Measurements from ENCODE around the gene TMEM130.
A peak's percentile ranks its signal among the peaks of the same experiment; 100 is the strongest.

Gene TMEM130, protein sequence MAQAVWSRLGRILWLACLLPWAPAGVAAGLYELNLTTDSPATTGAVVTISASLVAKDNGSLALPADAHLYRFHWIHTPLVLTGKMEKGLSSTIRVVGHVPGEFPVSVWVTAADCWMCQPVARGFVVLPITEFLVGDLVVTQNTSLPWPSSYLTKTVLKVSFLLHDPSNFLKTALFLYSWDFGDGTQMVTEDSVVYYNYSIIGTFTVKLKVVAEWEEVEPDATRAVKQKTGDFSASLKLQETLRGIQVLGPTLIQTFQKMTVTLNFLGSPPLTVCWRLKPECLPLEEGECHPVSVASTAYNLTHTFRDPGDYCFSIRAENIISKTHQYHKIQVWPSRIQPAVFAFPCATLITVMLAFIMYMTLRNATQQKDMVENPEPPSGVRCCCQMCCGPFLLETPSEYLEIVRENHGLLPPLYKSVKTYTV

DNA sequence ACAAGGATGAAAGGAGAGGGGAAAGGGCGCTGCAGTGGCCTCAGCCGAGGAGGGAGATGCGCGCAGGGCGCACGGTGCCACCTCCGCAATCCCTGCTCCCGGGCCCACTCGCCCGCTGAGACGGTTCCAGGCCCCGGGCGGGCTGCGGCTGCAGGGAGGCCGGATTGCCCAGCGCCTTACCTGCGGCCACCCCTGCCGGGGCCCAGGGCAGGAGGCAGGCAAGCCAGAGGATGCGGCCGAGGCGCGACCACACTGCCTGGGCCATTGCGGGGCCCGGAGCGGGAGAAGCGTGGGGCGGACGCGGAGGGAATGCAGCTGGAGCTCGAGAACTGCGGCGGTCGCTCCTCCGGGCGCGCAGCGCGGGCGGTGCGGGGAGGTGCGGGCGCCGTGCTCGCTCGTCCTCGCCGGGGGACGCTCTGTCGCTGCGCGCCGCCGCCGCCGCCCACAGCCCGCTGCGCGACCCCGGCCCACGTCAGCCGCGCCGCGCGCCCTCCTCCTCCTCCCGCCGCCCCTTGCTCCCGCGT lies at the start of gene TMEM130:
TMEM130 (minus strand) TSS at position 418 of the 524 bp plus-strand sequence; CDS start at position 265, 153 bp downstream.
- DNase-seq, result peak in 6 of 56 donors; percentile 9 to 60 (median 48)

DNA sequence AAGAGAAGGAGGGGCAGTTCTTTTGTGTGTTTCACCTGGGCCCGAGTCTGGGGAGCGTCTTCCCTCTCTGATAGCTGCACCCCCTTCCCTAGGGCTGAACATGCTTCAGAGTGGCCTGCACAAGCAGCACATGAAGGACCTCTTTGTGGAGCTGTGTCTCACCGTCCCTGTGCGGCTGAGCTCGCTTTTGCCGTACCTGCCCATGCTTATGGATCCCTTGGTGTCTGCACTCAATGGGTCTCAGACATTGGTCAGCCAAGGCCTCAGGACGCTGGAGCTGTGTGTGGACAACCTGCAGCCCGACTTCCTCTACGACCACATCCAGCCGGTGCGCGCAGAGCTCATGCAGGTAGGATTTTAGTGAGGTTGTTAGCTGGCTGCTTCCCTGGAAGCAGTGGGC lies 47.5 kb upstream of the TMEM130 start:
- no peak for DNase-seq

DNA sequence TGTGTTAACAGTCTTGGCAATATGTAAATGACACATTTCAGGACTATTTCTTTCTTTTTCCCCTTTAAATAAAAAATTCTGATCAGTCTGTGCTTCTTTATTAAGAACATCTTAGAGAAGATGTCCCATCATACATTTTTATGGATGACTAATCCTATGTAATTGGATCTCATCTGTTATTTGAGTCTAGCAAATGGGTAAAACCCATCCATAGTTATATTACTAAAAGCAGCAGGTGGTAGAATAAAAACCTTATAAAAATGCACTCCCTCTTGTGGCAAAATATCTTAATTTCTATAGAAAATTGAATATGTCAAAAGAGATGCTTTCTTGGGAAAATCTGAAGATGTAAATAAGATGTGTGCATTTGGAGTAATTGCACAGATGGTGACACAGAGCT lies 43.8 kb upstream of the TMEM130 start:
- no peak for DNase-seq

DNA sequence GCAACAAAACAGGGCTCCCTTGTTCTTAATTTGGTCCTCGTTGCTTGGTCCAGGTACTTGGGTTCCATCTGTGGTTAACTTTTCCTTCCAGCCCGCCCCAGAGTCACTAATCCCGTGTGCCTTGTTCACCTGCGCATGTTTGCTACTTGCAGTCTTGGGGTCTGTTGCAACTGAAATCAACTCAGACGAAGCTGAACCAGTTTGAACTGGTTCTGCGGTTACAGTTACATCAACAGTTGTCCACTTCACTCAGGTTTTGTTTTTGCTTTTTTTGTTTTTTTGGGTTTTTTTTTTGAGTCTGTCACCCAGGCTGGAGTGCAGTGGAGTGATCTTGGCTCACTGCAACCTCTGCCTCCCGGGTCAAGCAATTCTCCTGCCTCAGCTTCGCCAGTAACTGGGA lies 43.2 kb upstream of the TMEM130 start:
- DNase-seq, result no peak

DNA sequence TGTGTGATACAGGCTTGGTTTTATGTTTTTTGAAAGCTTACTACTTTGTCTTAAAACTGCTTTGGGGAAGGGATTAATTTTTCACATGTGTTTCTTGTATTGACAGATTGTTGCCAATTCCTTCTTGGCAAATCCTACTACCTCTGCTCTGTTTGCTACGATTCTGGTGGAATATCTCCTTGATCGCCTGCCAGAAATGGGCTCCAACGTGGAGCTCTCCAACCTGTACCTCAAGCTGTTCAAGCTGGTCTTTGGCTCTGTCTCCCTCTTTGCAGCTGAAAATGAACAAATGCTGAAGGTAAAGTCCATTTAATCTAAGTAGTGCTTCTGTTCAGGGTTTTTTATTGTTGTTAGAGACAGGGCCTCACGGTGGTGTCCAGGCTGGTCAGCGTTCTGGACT lies 42.1 kb upstream of the TMEM130 start:
- DNase-seq, result peak in 1 of 56 donors; percentile 6

DNA sequence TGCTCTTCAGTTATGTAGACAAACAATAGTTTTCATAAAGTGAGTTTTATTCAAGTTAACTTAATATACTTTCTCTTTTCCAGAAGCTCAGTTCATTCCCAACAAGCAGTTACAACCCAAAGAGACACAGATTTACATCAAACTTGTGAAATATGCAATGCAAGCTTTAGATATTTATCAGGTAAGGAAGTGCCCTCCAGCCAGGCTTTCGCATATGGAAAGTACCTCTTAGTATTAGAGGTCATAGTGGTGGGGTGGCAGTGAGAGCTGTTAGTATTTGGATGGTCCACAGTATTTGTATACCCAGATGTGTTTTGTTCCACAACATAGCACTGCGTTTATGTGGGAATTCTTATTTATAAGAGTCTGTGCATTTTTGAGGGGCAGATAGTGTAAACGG lies 40.6 kb upstream of the TMEM130 start:
- no peak for DNase-seq

DNA sequence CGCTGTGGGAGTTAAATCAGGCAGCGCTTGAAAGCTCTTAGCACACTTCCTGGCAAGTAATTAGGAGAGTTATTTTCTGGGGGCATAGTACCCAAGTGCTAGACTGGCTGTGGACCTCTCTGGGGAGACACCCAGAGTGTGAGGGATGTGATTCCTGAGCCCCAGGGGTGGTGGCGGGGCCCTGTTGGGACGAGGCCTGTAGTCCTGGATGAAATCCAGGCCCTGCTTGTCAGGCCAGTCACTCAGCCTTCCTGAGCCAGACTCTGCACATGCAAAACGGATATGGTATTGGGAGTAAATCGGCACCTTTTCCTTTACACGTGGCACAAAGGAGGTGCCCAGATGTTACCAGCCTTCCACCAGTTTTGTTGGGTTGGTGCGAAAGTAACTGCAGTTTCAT lies 39.7 kb upstream of the TMEM130 start:
- DNase-seq, result no peak

DNA sequence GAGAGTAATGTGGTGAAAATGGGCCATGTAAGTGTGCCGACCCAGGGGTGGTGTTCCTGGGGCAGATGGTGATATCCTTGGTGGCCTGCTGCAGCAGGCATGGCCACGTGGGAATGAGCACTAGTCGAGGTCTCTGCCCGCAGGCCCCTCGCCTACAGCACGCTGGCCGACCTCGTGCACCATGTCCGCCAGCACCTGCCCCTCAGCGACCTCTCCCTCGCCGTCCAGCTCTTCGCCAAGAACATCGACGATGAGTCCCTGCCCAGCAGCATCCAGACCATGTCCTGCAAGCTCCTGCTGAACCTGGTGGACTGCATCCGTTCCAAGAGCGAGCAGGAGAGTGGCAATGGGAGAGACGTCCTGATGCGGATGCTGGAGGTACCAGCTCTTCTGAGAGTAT lies 38.8 kb upstream of the TMEM130 start:
- DNase-seq, result no peak

DNA sequence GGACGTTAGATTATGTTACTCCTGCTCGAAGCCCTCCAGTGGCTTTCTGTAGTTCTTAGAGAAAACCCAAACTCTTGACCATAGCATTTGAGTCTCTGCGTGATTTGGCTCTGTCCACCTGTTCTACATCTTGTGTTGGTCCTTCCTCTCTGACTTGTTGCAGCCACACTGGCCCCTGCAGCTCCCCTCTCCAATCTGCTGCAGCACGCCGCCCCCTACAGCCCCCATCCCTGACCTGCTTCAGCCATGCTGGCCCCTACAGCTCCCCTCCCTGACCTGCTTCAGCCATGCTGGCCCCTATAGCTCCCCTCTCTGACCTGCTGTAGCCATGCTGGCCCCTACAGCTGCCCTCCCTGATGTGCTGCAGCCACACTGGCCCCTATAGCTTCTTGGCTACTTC lies 37.8 kb upstream of the TMEM130 start:
- no peak for DNase-seq

DNA sequence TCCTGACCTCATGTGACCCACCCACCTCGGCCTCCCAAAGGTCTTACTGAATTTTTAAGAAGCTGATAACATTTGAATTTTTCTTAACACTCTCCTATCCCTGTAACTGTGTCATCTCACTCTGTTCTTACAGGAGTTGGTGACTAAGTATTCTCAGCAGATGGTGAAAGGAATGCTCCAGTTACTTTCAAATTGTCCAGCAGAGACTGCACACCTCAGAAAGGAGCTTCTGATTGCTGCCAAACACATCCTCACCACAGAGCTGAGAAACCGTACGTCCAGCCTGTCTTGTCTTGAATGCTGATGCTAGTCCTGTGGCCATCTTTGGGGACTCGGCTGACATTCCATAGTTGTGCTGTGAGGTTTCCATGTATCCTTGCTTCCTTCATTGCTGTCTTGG lies 33.4 kb upstream of the TMEM130 start:
- no peak for DNase-seq

DNA sequence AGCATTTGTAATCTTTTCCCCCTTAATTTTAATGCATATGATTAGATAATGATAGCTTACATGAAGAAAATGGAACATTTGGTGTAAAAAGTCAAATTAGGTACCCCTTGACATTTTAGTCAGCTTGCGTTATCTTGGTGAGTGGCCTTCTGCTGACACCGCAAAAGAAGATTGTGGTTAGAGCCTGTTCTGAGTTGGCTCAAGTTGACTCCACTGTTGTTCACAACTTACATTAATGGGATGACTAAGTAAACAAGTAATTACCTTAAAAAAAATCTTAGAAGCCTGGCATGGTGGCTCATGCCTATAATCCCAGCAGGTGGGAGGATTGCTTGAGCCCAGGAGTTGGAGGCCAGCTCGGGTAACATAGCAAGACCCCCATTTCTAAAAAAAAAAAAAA lies 32.7 kb upstream of the TMEM130 start:
- no peak for DNase-seq

DNA sequence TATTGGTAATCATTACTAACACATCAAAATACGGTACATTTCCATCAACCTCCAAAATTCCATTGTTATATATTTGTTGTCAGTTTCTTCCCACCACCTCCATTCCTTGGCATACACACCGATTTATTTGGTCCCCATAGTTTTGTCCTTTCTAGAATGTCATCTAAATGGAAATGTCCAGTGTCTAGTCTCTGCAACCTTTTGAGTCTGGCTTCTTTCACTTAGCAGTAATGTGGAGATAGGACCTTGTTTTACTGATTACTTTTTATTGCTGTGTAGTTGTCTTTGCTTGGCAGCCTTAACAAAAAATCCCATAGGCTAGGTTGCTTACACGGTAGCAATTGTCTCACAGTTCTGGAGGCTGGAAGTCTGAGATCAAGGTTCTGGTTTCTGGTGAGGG lies 31.0 kb upstream of the TMEM130 start:
- DNase-seq, result no peak

DNA sequence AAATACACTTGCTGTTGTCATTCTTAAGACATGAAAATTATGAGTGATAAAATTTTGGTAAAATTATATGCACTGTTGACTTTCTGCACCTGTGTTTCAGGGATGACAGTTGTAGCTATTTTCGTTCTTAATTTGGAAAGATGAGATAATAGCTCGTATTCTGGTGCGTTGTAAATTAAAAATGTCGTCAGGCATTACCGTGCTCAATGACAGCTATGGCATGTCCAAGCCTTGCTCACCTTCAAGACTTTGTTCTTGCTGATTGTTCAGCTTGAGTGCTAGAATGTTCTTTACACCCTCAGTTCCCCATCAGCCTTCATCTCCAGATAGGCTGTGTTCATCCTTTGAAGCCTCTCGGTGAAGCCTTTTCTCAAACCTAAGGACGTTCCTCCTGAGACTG lies 30.0 kb upstream of the TMEM130 start:
- no peak for DNase-seq

DNA sequence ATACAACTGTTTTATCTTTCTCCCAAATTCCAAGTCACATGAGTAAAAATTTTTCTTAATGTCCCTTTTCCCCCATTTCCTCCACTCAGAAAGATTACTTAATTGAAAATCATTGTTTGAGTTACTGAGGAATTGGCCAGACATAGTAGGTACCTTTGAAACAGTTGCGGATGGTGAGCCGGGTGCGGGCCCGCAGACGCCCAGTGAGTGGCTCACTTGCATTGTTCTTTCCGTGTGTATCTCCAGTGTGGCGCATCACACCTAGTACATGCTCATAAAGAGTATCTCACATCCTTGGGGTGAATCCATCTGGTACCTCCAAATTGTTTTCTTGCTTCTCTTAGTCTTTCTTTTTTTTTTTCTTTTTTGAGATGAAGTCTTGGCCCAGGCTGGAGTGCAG lies 22.8 kb upstream of the TMEM130 start:
- DNase-seq, result no peak

DNA sequence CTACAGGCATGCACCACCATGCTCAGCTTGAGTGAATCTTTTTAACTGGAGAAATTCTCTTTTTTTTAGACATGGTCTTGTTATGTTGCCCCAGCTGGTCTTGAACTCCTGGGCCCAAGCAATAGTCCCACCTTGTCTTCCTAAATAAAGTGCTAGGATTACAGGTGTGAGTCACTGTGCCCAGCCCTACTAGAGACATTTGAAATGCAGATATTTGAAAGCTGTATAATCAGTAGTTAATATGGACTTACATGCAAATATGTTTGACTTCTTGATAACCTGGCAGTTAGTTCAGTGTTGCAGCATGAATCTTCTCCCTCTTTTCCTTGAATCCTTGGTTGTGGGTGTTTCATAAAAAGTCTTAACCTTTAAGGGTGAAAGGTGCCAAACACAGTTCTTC lies 17.2 kb upstream of the TMEM130 start:
- DNase-seq, result no peak

DNA sequence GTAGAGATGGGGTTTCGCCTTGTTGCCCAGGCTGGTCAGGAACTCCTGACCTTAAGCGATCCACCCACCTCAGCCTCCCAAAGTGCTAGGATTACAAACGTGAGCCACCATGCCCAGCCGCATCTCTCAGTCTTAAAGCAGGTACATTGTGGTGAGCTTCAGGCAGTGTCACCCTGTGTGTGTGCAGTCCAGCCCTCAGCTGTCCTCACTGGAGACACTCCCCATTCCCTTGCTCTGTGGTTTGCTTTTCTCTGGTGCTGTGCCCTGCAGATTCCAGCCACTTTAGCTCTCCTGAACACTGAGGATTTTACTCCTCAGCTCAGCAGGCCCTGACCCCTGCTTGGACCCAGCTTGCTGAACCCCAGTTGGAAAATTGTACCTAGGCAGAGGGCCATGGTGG lies 14.6 kb upstream of the TMEM130 start:
- DNase-seq, result no peak

DNA sequence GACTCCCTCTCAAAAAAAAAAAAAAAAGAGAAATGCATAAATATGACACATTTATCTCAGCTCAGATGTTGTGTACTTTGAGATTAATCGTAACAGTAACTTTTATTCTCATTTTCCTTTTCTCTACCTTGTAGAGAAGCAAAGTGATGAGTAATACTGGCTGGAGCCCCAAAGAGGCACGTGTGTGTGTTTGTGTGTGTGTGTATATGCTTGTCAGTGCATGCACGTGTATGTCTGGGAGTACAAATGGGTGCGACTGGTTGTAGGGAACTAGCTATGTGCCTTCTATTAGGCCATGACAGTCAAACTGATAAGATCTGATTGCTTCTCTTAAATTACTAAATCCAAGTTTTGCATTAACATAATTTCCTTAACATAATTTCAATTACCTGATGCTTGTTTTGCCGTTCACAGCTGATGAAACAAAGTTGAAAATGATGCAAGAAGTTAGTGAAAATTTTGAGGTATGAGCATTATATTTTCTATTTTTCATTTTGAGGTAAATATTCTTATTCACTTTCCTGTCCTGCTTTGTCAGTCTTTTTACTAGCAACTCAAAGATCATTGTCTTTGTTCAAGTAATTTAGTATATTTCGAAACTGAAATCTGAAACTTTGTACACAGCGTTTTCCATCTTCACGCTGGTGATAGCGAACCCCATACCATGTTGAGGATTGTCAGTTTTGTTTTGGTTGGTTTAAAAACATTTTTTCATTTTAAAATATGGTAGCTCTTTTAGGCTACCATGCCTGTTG lies 11.9 kb upstream of the TMEM130 start:
- DNase-seq, result no peak

DNA sequence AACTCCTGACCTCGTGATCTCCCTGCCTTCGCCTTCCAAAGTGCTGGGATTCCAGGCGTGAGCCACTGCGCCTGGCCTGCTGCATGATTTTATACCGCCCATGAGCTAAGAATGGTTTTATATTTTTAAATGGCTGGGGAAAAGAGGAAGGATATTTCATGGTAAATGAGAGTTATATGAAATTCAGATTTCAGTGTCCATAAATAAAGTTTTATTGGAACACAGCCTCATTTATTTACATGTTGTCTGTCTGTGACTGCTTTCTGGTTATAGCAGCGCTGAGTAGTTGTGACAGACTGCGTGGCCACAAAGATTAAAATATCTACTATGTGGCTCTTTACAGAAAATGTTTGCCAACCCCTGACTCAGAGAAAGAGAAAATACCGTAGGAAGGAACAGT lies 10.7 kb upstream of the TMEM130 start:
- DNase-seq, result no peak

DNA sequence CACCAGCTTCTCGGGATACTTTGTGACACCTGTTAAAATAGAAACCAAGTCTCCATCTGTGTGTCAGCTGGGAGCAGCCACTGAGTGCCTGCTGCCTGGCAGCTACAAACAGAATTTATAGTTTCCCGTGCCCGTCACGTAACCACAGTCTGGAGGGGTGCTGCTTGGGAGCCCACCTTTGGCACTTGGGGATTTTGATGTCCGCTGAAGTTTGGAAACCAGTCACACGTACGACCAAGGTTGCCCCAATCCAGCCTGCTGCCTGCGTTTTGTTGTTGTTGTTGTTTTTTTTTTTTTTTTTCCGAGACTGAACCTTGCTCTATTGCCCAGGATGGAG lies 10.1 kb upstream of the TMEM130 start:
- DNase-seq, result no peak

DNA sequence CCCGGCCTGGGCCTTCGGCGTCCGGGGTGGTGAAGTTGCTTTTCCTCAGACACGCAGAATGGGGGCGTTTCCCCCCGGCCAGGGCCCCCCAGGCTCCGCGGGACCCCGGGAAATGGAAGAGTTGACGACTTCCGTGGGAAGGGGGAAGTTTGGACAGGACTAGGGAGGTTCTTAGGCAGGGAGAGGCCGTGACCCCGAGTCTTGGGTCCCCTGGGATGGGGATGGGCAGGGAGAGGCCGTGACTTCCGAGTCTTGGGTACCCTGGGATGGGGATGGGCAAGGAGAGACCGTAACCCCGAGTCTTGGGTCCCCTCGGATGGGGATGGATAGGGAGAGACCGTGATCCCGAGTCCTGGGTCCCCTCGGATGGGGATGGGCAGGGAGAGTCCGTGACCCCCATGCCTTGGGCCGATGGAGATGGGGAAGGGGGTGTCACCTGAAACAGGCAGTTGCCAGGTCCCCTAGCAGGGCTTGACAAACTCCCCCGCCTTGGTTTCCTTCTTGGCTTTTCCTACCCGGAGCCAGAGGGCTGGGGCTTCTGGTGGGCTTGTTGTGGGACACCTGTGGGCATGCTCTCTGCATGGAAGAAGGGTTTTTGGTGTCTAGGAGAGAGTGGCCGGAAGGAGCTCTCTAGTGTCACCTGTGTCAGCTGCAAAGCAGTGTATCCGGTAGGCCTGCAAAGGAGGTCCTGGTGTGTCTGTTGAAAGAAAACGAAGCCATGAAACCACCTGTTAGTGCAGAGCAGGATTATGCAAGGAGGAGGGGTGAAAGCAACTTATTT lies 9.6 kb upstream of the TMEM130 start:
- no peak for DNase-seq

DNA sequence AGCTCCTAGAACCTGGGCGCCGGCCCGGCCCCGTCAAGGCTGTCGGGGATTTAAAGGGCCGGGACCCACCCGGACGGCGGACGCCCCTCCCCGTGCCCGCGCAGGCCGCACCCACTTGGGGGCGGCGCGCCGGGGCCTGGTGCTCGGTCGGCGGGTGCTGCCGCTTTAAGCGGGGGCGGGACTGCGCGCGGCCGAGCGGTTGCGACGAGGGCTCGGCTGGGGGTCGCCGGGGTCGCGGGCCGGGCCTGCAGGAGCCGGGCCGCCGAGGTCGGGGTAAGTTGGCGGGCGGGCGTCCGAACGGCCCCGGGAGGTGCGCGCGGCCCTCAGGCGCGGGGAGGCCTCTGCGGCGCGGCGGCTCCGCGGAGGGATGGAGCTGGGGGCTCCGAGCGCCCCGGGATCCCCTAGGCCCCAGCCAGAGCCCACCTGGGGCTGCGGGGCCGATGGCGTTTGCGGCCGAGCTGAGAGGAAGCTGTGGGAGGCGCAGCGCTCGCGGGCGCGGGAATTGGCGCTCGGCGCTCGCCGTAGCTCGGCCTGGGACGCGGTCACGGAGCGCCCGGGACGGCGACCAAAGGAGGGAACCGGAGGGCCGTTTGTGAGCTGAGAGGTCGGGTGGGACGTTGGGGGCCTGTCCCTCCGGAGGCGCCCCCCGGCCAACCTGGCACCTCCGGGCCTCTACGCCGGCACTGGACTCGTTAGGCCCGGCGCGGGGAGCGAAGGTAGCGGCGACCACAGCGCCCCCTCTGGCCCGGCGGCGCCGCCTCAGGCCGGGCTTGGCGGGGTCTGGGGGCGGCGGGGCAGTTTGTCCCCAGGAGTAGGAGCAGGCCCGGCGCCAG lies 8.8 kb upstream of the TMEM130 start, which contains the start of gene TRRAP:
TRRAP (plus strand) TSS at position 168 of the 833 bp plus-strand sequence. CDS start 2,619 bp downstream, outside the sequence.
- peak in 45 of 56 donors; percentile 8 to 79 (median 54) for DNase-seq
